HG02610 (cell line): ENCODE measurements around the gene PML.

Experiments used
- ATAC-seq: cut with Tn5 transposase; IDR thresholded peaks from one replicate; pipeline ENCODE4 v1.9.1; 2021; ENCODE audit warnings: mild to moderate bottlenecking, moderate library complexity; ENCODE audit not compliant: unreplicated experiment

Gene PML

GRCh38 chr15:73985101-73985873, 9.2 kb upstream of the PML start:
- no peak for ATAC-seq

DNA sequence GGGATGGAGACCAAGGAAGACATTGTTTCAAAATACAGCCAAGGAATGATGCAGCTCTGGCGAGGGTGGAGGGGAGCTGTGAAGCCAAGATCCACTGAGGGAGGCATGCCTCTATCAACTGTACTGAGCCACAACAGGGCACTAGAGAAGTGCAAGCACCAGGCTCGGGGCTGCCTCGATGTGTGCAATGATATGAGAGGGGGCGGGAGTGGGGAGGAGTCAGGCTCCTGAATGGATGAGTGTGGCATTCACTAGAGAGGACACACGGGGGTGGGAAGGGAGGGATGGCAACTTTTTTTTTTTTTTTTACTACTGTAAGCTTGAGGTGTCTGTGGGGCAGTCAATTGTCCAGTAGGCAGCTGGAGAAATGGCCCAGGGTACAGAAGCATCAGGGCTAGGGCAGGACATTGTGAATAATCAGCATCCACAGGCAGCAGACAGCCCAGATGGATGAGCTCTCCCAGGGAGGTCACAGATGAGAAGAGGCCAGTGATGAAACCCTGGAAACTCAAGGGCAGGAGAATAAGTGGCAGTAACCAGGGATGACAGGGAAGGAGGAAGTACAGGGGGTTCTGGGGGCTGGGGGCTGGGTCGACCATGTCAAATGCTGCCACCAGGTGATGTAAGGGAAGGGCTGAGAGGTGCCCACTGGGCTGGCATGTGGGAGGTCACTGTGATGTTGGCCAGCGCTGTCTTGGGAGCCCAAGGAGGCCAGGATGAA, 8.3 kb upstream of the PML start:
- ATAC-seq = no peak

GRCh38 chr15:73986776-73987056, 7.8 kb upstream of the PML start:
- no peak for ATAC-seq

GRCh38 chr15:73987250-73987649, 7.3 kb upstream of the PML start:
- ATAC-seq = no peak

DNA sequence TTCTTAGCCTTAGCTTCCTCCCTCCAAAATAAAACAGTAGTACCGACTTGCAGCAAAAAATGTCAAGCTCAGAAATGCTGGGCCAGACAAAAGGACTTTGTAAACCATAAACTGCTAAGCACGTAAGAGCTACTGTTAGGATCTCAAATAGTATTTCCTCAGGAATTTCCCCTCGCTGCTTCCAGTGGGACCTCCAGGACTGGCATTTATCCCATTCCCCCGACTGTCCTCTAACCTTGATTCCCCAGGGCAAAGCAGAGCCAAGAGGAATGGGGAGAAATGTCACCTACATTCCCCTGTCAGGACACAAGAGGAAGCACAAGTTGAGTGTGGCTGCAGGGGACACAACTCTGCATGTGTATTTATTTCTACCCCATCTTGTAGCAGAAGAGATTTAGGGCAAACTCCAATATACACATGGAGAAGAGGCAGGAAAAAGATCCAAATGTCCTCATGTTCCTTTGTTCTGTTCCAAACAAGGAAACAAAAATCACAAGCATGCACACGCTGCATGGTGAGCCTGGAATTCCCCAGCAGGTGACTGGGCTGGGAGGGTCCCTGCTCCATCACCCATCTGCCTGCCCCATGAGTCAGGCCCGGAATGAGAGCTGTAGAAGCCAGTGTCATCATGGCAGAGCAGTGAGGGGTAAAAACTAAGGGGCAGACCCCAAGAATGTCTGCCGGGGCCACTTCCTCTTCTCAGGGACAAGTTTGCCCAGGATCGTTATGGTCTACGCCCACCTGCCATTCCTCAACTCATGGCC, 6.7 kb upstream of the PML start:
- ATAC-seq = peak; percentile 41

DNA sequence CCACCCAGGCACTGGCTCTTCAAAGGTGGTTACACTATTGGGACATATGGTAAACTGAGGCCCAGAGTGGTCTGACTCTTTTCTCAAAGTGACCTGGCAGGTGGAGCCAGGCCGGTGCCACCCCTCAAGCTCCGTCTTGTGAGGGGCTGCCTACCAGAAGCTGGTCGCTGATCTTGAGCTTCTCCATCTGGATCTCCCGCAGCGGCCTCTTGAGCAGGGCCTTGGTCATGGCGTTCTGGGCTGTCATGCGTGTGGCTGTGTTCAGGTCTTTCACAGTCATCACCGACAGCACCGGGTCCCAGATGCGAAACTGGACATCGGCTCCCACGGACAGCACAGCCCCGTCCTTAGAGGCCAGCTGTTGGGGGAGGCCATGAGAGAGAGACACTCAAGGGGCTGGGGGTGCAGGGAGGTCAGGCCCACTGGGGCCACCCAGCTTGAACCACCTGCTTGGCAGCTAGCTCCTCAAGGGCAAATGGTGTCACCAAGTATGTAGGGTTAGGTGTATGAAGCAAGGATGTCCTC, 6.0 kb upstream of the PML start:
- no peak for ATAC-seq

GRCh38 chr15:73989001-73989798, 5.3 kb upstream of the PML start:
- no peak for ATAC-seq

- no peak for ATAC-seq
Observed at GRCh38 chr15:73990250-73991005, 4.1 kb upstream of the PML start.

- ATAC-seq = no peak
Observed at GRCh38 chr15:73991260-73991659, 3.3 kb upstream of the PML start.

- peak; percentile 67 for ATAC-seq
Observed at GRCh38 chr15:73991726-73992593, 2.6 kb upstream of the PML start, which contains the start of gene STOML1. Gene STOML1, minus strand, starts transcription at chr15:73992295. Its CDS starts 72 bp downstream, at chr15:73992223.

GRCh38 chr15:73992594-73992898, 2.0 kb upstream of the PML start:
- ATAC-seq = no peak

- ATAC-seq = no peak
Observed at GRCh38 chr15:73993211-73993994, 1.1 kb upstream of the PML start.

GRCh38 chr15:73994912-73995622, 551 bp downstream of the PML start:
- ATAC-seq = no peak

DNA sequence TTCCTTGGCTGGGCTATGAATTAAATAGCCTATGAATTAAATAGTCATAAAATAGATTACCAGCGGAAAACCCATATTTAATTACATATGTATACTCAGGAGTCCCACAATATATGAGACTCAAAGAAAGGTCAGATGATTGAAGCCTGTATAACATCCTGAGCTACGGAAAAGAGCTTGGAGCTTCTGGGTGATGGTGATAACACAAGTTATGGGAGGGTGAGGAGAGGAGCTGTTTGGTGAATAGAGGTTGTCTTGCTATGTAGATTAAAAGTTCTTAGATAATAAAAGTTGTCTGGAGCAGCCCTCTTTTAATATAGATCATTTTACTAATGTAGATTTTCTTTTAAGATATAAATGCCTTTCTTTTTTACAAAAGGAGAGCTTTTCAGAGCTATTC, 1.8 kb downstream of the PML start:
- no peak for ATAC-seq

- ATAC-seq = no peak
Observed at GRCh38 chr15:73996939-73997338, 2.4 kb downstream of the PML start.

DNA sequence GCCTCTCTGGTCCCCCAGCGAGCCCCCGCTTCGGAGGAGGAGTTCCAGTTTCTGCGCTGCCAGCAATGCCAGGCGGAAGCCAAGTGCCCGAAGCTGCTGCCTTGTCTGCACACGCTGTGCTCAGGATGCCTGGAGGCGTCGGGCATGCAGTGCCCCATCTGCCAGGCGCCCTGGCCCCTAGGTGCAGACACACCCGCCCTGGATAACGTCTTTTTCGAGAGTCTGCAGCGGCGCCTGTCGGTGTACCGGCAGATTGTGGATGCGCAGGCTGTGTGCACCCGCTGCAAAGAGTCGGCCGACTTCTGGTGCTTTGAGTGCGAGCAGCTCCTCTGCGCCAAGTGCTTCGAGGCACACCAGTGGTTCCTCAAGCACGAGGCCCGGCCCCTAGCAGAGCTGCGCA, 3.5 kb downstream of the PML start:
- no peak for ATAC-seq

GRCh38 chr15:74006774-74007639, 12.5 kb downstream of the PML start:
- no peak for ATAC-seq
